HEK293 (cell line): ENCODE results near the gene MCTP1.

Source experiments
- CTCF ChIA-PET: fragments of 350-600 bp; formaldehyde crosslinking; extraction: SDS; loops from one replicate; lab custom pipeline; 2021; ENCODE audit warnings: antibody characterized with exemption; lab: Yijun Ruan, JAX
- POLR2A ChIA-PET: fragments of 300-600 bp; formaldehyde crosslinking; extraction: SDS; loops from one replicate; lab custom pipeline; 2020; ENCODE audit warnings: antibody characterized with exemption, inconsistent platforms; lab: Yijun Ruan, JAX
- H3K27ac ChIP-seq: fragments of 200-500 bp; sonication (Bioruptor generic); 2 replicates; pipeline ENCODE4 v1.5.1; 2014; ENCODE audit warnings: low read depth, low read length, control low read depth, inconsistent platforms; ENCODE audit errors: extremely low read depth
- H3K36me3 ChIP-seq, 2 experiments: fragments of 200-500 bp in 1 of 2; sonication (Bioruptor generic) in 1 of 2; 1 replicate in 1 of 2; 2 replicates in 1 of 2; pipeline ENCODE4 v1.5.1; 2014 to 2017; ENCODE audit warnings: inconsistent platforms in 2 of 2, low read length in 2 of 2; ENCODE audit not compliant: control insufficient read depth in 2 of 2, insufficient read depth in 1 of 2
- H3K4me1 ChIP-seq: fragments of 200-500 bp; sonication (Bioruptor generic); 2 replicates; pipeline ENCODE4 v1.5.1; 2014; ENCODE audit warnings: mild to moderate bottlenecking, low read length, inconsistent platforms; ENCODE audit not compliant: control insufficient read depth, insufficient read depth
- H3K4me3 ChIP-seq: 2 replicates; pipeline ENCODE4 v1.5.1; 2011; ENCODE audit warnings: low read depth, mild to moderate bottlenecking, control low read depth, low read length, moderate library complexity
- H3K9me3 ChIP-seq: fragments of 200-500 bp; sonication (Bioruptor generic); 2 replicates; pipeline ENCODE4 v1.5.1; 2014; ENCODE audit warnings: low read depth, low read length, inconsistent platforms; ENCODE audit not compliant: control insufficient read depth, insufficient read depth
- GLI2 ChIP-seq: fragments of 450-650 bp; formaldehyde crosslinking; IDR thresholded peaks from 2 replicates; pipeline ENCODE4; 2017; ENCODE audit warnings: missing biosample characterization, missing genetic modification characterization, low read depth, borderline replicate concordance
- KLF10 ChIP-seq: fragments of 450-650 bp; IDR thresholded peaks from 2 replicates; pipeline ENCODE4 v1.5.1; 2018; ENCODE audit warnings: missing biosample characterization, mild to moderate bottlenecking, missing genetic modification characterization
- SP7 ChIP-seq: fragments of 450-650 bp; formaldehyde crosslinking; IDR thresholded peaks from 2 replicates; pipeline ENCODE4 v1.5.1; 2016; ENCODE audit warnings: missing biosample characterization, missing genetic modification characterization
- ZBTB17 ChIP-seq: fragments of 450-650 bp; formaldehyde crosslinking; IDR thresholded peaks from 2 replicates; pipeline ENCODE4 v1.5.1; 2016; ENCODE audit warnings: missing biosample characterization, missing genetic modification characterization
- ZBTB21 ChIP-seq: fragments of 450-650 bp; formaldehyde crosslinking; IDR thresholded peaks from 2 replicates; pipeline ENCODE4 v1.5.1; 2017; ENCODE audit warnings: missing biosample characterization, missing genetic modification characterization
- ZBTB26 ChIP-seq: fragments of 450-650 bp; formaldehyde crosslinking; optimal IDR thresholded peaks from 2 replicates; pipeline ENCODE3; 2016; ENCODE audit warnings: missing biosample characterization, mild to moderate bottlenecking, missing genetic modification characterization
- ZBTB7A ChIP-seq: fragments of 450-650 bp; formaldehyde crosslinking; IDR thresholded peaks from 2 replicates; pipeline ENCODE4 v1.5.1; 2016; ENCODE audit warnings: low read depth, missing biosample characterization, missing genetic modification characterization
- ZNF239 ChIP-seq: fragments of 450-650 bp; formaldehyde crosslinking; IDR thresholded peaks from 2 replicates; pipeline ENCODE4 v1.5.1; 2016; ENCODE audit warnings: missing biosample characterization, missing genetic modification characterization
- ZNF324 ChIP-seq: fragments of 450-650 bp; formaldehyde crosslinking; IDR thresholded peaks from 2 replicates; pipeline ENCODE4 v1.5.1; 2016; ENCODE audit warnings: missing biosample characterization, missing genetic modification characterization
- ZNF354C ChIP-seq: fragments of 450-650 bp; formaldehyde crosslinking; IDR thresholded peaks from 2 replicates; pipeline ENCODE4 v1.5.1; 2016; ENCODE audit warnings: missing biosample characterization, missing genetic modification characterization, low read depth, borderline replicate concordance
- ZNF37A ChIP-seq: fragments of 450-650 bp; IDR thresholded peaks from 2 replicates; pipeline ENCODE4 v1.5.1; 2018; ENCODE audit warnings: missing biosample characterization, missing genetic modification characterization
- ZNF391 ChIP-seq: fragments of 450-650 bp; formaldehyde crosslinking; IDR thresholded peaks from 2 replicates; pipeline ENCODE4 v1.5.1; 2016; ENCODE audit warnings: low read depth, missing biosample characterization, missing genetic modification characterization, borderline replicate concordance
- ZNF394 ChIP-seq: fragments of 450-650 bp; formaldehyde crosslinking; IDR thresholded peaks from 2 replicates; pipeline ENCODE4 v1.5.1; 2016; ENCODE audit warnings: missing biosample characterization, missing genetic modification characterization, mild to moderate bottlenecking, moderate library complexity, borderline replicate concordance
- ZNF433 ChIP-seq: fragments of 450-650 bp; formaldehyde crosslinking; IDR thresholded peaks from 2 replicates; pipeline ENCODE4 v1.5.1; 2016; ENCODE audit warnings: missing biosample characterization, missing genetic modification characterization, low read depth
- ZNF514 ChIP-seq: fragments of 450-650 bp; formaldehyde crosslinking; IDR thresholded peaks from 2 replicates; pipeline ENCODE4 v1.5.1; 2016; ENCODE audit warnings: missing biosample characterization, missing genetic modification characterization
- ZNF530 ChIP-seq: fragments of 450-650 bp; formaldehyde crosslinking; IDR thresholded peaks from 2 replicates; pipeline ENCODE4 v1.5.1; 2016; ENCODE audit warnings: low read depth, missing biosample characterization, missing genetic modification characterization
- ZNF555 ChIP-seq: fragments of 450-650 bp; formaldehyde crosslinking; conservative IDR thresholded peaks from 2 replicates; pipeline ENCODE4 v1.5.1; 2017; ENCODE audit warnings: missing biosample characterization, mild to moderate bottlenecking, missing genetic modification characterization, inconsistent platforms
- ZNF747 ChIP-seq: fragments of 450-650 bp; formaldehyde crosslinking; IDR thresholded peaks from 2 replicates; pipeline ENCODE4 v1.5.1; 2016; ENCODE audit warnings: missing biosample characterization, missing genetic modification characterization
- ZNF785 ChIP-seq: fragments of 450-650 bp; formaldehyde crosslinking; IDR thresholded peaks from 2 replicates; pipeline ENCODE4 v1.5.1; 2016; ENCODE audit warnings: missing biosample characterization, missing genetic modification characterization
- ZNF791 ChIP-seq: fragments of 450-650 bp; formaldehyde crosslinking; IDR thresholded peaks from 2 replicates; pipeline ENCODE4 v1.5.1; 2016; ENCODE audit warnings: missing biosample characterization, missing genetic modification characterization
- ZNF792 ChIP-seq: fragments of 450-650 bp; formaldehyde crosslinking; IDR thresholded peaks from 2 replicates; pipeline ENCODE4 v1.5.1; 2016; ENCODE audit warnings: missing biosample characterization, missing genetic modification characterization
- TF ChIP-seq, protein P1 (sequence below): fragments of 450-650 bp; formaldehyde crosslinking; IDR thresholded peaks from 2 replicates; pipeline ENCODE4 v1.5.1; 2016; ENCODE audit warnings: missing biosample characterization, missing genetic modification characterization
- TF ChIP-seq, protein P2 (sequence below): fragments of 450-650 bp; formaldehyde crosslinking; IDR thresholded peaks from 2 replicates; pipeline ENCODE4 v1.5.1; 2016; ENCODE audit warnings: missing biosample characterization, missing genetic modification characterization

MCTP1 gene

GRCh38 chr5:95220381-95220780 lies 64.5 kb downstream of the MCTP1 start (continued):
- TF ChIP-seq, protein P1, sequence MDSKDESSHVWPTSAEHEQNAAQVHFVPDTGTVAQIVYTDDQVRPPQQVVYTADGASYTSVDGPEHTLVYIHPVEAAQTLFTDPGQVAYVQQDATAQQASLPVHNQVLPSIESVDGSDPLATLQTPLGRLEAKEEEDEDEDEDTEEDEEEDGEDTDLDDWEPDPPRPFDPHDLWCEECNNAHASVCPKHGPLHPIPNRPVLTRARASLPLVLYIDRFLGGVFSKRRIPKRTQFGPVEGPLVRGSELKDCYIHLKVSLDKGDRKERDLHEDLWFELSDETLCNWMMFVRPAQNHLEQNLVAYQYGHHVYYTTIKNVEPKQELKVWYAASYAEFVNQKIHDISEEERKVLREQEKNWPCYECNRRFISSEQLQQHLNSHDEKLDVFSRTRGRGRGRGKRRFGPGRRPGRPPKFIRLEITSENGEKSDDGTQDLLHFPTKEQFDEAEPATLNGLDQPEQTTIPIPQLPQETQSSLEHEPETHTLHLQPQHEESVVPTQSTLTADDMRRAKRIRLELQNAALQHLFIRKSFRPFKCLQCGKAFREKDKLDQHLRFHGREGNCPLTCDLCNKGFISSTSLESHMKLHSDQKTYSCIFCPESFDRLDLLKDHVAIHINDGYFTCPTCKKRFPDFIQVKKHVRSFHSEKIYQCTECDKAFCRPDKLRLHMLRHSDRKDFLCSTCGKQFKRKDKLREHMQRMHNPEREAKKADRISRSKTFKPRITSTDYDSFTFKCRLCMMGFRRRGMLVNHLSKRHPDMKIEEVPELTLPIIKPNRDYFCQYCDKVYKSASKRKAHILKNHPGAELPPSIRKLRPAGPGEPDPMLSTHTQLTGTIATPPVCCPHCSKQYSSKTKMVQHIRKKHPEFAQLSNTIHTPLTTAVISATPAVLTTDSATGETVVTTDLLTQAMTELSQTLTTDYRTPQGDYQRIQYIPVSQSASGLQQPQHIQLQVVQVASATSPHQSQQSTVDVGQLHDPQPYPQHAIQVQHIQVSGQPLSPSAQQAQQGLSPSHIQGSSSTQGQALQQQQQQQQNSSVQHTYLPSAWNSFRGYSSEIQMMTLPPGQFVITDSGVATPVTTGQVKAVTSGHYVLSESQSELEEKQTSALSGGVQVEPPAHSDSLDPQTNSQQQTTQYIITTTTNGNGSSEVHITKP (tag by site-specific recombination) = no peak
- TF ChIP-seq ZNF791 (tag by site-specific recombination) (no peak), ZNF747 (no peak)

- Histone ChIP-seq H3K27ac (no peak overlapping the region), H3K4me3 (no peak overlapping the region), H3K36me3 (no peaks in the 10 kb centered on the region), H3K4me1 (no peaks in the 10 kb centered on the region), H3K9me3 (no peaks in the 10 kb centered on the region)
- TF ChIP-seq ZNF391 (tag by site-specific recombination) (no peak), ZNF530 (no peak), ZBTB7A (no peak), ZBTB21 (no peak), ZNF354C (tag by site-specific recombination) (no peak), ZNF394 (tag by site-specific recombination) (no peak), KLF10 (tag by site-specific recombination) (no peak), ZNF785 (tag by site-specific recombination) (no peak), ZBTB26 (tag by site-specific recombination) (no peak), ZNF433 (tag by site-specific recombination) (no peak), ZBTB17 (no peak), ZNF324 (tag by site-specific recombination) (no peak), ZNF37A (tag by site-specific recombination) (no peak)
- TF ChIP-seq, protein P2, sequence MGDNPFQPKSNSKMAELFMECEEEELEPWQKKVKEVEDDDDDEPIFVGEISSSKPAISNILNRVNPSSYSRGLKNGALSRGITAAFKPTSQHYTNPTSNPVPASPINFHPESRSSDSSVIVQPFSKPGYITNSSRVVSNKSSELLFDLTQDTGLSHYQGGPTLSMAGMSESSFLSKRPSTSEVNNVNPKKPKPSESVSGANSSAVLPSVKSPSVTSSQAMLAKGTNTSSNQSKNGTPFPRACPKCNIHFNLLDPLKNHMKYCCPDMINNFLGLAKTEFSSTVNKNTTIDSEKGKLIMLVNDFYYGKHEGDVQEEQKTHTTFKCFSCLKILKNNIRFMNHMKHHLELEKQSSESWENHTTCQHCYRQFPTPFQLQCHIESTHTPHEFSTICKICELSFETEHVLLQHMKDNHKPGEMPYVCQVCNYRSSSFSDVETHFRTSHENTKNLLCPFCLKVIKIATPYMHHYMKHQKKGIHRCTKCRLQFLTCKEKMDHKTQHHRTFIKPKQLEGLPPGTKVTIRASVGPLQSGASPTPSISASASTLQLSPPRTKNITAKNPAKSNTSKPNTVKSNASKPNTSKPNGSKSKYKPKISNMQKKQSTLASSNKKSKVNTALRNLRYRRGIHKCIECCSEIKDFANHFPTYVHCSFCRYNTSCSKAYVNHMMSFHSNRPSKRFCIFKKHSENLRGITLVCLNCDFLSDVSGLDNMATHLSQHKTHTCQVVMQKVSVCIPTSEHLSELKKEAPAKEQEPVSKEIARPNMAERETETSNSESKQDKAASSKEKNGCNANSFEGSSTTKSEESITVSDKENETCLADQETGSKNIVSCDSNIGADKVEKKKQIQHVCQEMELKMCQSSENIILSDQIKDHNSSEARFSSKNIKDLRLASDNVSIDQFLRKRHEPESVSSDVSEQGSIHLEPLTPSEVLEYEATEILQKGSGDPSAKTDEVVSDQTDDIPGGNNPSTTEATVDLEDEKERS (tag by site-specific recombination) = no peak
- ChIA-PET POLR2A (no interaction called here), CTCF (interaction anchor here (0.7 kb wide), 1 partner anchor 627 kb away, joined by 3 read pairs; no protein-coding TSS in a partner anchor)
Observed at GRCh38 chr5:95219411-95219810, 65.5 kb downstream of the MCTP1 start.

DNA sequence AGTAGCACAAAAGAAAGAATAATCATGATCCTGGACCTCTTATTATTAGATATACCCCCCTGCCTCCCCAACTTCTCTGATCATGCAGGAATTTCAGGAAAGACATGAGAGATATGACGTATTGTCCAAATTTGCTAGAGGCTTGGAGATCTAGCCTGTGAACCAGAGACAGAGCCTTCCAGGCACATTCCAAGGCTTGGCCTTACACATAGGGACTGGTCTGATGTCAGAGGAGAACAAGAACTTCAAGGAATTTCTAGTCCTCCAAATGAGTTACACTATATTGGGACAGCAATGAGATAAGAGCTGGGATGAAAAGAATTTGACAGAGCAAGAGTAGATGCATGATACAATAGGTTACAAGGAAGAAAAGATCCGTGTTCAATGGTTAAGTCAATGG lies 67.0 kb downstream of the MCTP1 start:
- Histone ChIP-seq H3K4me3 (no peak overlapping the region), H3K9me3 (no peaks in the 10 kb centered on the region), H3K36me3 (no peaks in the 10 kb centered on the region), H3K4me1 (no peaks in the 10 kb centered on the region), H3K27ac (no peak overlapping the region)
- ChIA-PET POLR2A (no interaction called here), CTCF (no interaction called here)
- TF ChIP-seq ZNF514 (tag by site-specific recombination) = no peak
- no peak for TF ChIP-seq GLI2 (tag by site-specific recombination)
- TF ChIP-seq ZNF239 (tag by site-specific recombination) = no peak
- no peak for TF ChIP-seq ZNF555 (tag by site-specific recombination)
- no peak for TF ChIP-seq SP7
- TF ChIP-seq ZNF792 = no peak
